Hepatocyte (in vitro differentiated cells): ENCODE results near the gene SLAMF8.

Source experiments
- CTCF ChIP-seq: fragments of 200-600 bp; sonication (generic); IDR thresholded peaks from 2 replicates; pipeline ENCODE4 v1.5.1; 2016; ENCODE audit warnings: antibody characterized with exemption, mild to moderate bottlenecking; ENCODE audit not compliant: poor library complexity
- EZH2 ChIP-seq: fragments of 200-600 bp; sonication (generic); IDR thresholded peaks from 2 replicates; pipeline ENCODE4 v1.6.1; 2016; ENCODE audit warnings: antibody characterized with exemption, mild to moderate bottlenecking, borderline replicate concordance
- EZH2phosphoT487 ChIP-seq: fragments of 200-600 bp; sonication (generic); IDR thresholded peaks from one replicate; pipeline ENCODE4 v1.6.1; 2018; ENCODE audit warnings: antibody characterized with exemption, mild to moderate bottlenecking, low read depth, moderate library complexity; ENCODE audit not compliant: unreplicated experiment, severe bottlenecking

GRCh38 chr1:159843459-159843858, 16.8 kb downstream of the SLAMF8 start:
- TF ChIP-seq CTCF (no peak), EZH2 (no peak), EZH2phosphoT487 (no peak)
